Smooth muscle cell (in vitro differentiated cells): ENCODE data around the gene PRDM8. TPM values are rescaled to one million over a fixed set of nuclear protein-coding genes. Genes with fewer than 3 reads are reported as not detected.

Experiments
- DNase-seq: peaks from one replicate; lab custom pipeline; 2025; ENCODE audit not compliant: unreplicated experiment; lab: John Stamatoyannopoulos, UW
- H2AFZ ChIP-seq: fragments of 200-600 bp; sonication (generic); 2 replicates; pipeline ENCODE4 v1.6.0; 2016; ENCODE audit warnings: antibody characterized with exemption, low read depth, mild to moderate bottlenecking
- H3F3A ChIP-seq: fragments of 200-600 bp; sonication (generic); 2 replicates; pipeline ENCODE4 v1.6.0; 2017; ENCODE audit warnings: antibody characterized with exemption, low read depth
- H3K27ac ChIP-seq: fragments of 200-600 bp; sonication (generic); 2 replicates; pipeline ENCODE4 v1.5.1; 2016; ENCODE audit warnings: low read depth, mild to moderate bottlenecking
- H3K27me3 ChIP-seq: fragments of 200-600 bp; sonication (generic); 2 replicates; pipeline ENCODE4 v1.6.1; 2016; ENCODE audit warnings: low read depth, mild to moderate bottlenecking
- H3K36me3 ChIP-seq: fragments of 200-600 bp; sonication (generic); 2 replicates; pipeline ENCODE4 v1.5.1; 2016; ENCODE audit warnings: low read depth
- H3K4me1 ChIP-seq: fragments of 200-600 bp; sonication (generic); 2 replicates; pipeline ENCODE4 v1.5.1; 2016; ENCODE audit warnings: low read depth
- H3K4me2 ChIP-seq: fragments of 200-600 bp; sonication (generic); 2 replicates; pipeline ENCODE4 v1.6.0; 2016; ENCODE audit warnings: mild to moderate bottlenecking
- H3K4me3 ChIP-seq: fragments of 200-600 bp; sonication (generic); 2 replicates; pipeline ENCODE4 v1.5.1; 2016; ENCODE audit warnings: mild to moderate bottlenecking
- H3K79me2 ChIP-seq: fragments of 200-600 bp; sonication (generic); 2 replicates; pipeline ENCODE4 v1.6.0; 2016; ENCODE audit warnings: low read depth, mild to moderate bottlenecking
- H3K9ac ChIP-seq: fragments of 200-600 bp; sonication (generic); 2 replicates; pipeline ENCODE4 v1.6.0; 2016; ENCODE audit warnings: low read depth
- H3K9me3 ChIP-seq: fragments of 200-600 bp; sonication (generic); replicated peaks from 2 replicates; pipeline ENCODE4 v1.5.1; 2016; ENCODE audit warnings: low read depth
- H4K20me1 ChIP-seq: fragments of 200-600 bp; sonication (generic); 2 replicates; pipeline ENCODE4 v1.6.0; 2016; ENCODE audit warnings: low read depth
- WGBS: methylation state at CpG from one replicate; pipeline ENCODE4 v1.1.7; 2016; ENCODE audit warnings: low lambda C conversion rate; 5-methylcytosine and 5-hydroxymethylcytosine counted together
- polyA plus RNA-seq: library from polyadenylated mRNA; unstranded; fragments of >200 nt; fragmentation: Nextera tagmentation; extraction: Ambion mirVana; gene quantifications from 2 replicates; pipeline ENCODE4 v1.2.1, GENCODE V29; 2016
- total RNA-seq: library from RNA; depleted of rRNA; stranded (reverse); fragments of >200 nt; gene quantifications from 2 replicates; pipeline ENCODE4 v1.2.3, GENCODE V29; 2014
- TF ChIP-seq, protein P1 (sequence below): fragments of 200-600 bp; sonication (generic); IDR thresholded peaks from 2 replicates; pipeline ENCODE4 v1.5.1; 2017; ENCODE audit warnings: borderline replicate concordance, mild to moderate bottlenecking, antibody characterized with exemption; ENCODE audit not compliant: insufficient read depth, poor library complexity, severe bottlenecking

Gene PRDM8
- total and polyA plus RNA-seq, 2 experiments from 2014 or later, result 0.09 to 0.15 TPM

DNA sequence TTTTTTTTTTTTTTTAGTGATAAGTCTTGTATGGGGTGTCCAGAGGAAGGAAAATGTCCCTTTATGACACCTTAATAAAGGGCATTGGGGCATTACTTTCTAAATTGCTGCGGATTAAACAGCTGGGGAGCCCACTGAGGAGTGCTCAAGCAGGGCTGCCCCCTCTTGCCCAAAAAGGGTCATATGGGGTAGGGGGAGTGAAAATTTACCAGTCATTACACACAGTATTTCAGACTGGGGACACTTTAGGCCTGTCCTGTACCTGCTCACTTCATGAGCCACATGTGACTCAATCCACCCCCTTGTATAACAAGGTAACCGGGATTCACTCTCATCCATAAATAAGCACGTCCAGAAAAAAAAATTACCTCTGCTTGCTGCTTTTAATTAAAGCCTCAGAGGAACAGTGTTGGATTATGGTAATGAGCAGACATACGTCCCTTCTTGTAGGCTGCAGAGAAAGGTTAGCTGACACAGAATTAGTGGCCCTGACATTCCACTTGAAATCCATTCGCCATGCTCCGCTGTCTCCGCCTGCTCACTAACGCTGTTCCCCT, 1.8 kb downstream of the PRDM8 start:
- Histone ChIP-seq H3K27ac (no peak overlapping the region), H3K9ac (no peak overlapping the region), H3K27me3 (peaks cover 99% of the 10 kb centered on the region), H3K79me2 (no peaks in the 10 kb centered on the region), H3K4me2 (no peak overlapping the region), H2AFZ (no peak overlapping the region), H4K20me1 (no peaks in the 10 kb centered on the region), H3K4me3 (no peak overlapping the region), H3K4me1 (peaks cover 15% of the 10 kb centered on the region), H3K9me3 (no peaks in the 10 kb centered on the region), H3F3A (no peaks in the 10 kb centered on the region), H3K36me3 (no peaks in the 10 kb centered on the region)
- TF ChIP-seq, protein P1, sequence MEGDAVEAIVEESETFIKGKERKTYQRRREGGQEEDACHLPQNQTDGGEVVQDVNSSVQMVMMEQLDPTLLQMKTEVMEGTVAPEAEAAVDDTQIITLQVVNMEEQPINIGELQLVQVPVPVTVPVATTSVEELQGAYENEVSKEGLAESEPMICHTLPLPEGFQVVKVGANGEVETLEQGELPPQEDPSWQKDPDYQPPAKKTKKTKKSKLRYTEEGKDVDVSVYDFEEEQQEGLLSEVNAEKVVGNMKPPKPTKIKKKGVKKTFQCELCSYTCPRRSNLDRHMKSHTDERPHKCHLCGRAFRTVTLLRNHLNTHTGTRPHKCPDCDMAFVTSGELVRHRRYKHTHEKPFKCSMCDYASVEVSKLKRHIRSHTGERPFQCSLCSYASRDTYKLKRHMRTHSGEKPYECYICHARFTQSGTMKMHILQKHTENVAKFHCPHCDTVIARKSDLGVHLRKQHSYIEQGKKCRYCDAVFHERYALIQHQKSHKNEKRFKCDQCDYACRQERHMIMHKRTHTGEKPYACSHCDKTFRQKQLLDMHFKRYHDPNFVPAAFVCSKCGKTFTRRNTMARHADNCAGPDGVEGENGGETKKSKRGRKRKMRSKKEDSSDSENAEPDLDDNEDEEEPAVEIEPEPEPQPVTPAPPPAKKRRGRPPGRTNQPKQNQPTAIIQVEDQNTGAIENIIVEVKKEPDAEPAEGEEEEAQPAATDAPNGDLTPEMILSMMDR, result no peak
- WGBS, result 21% methylated on average over 8 of the region's 8 CpGs
- no peak for DNase-seq

GRCh38 chr4:80199947-80200346, 2.6 kb downstream of the PRDM8 start:
- peaks cover 99% of the 10 kb centered on the region for H3K27me3 ChIP-seq
- H4K20me1 ChIP-seq, result no peaks in the 10 kb centered on the region
- H3K36me3 ChIP-seq, result no peaks in the 10 kb centered on the region
- H3K9ac ChIP-seq, result no peak overlapping the region
- no peak overlapping the region for H2AFZ ChIP-seq
- TF ChIP-seq, protein P1, result no peak
- no peak overlapping the region for H3K27ac ChIP-seq
- no peaks in the 10 kb centered on the region for H3K79me2 ChIP-seq
- 52% methylated on average over 6 of the region's 6 CpGs for WGBS
- H3K4me2 ChIP-seq, result no peak overlapping the region
- H3F3A ChIP-seq, result no peaks in the 10 kb centered on the region
- DNase-seq, result no peak
- H3K4me3 ChIP-seq, result no peak overlapping the region
- H3K4me1 ChIP-seq, result peaks cover 17% of the 10 kb centered on the region
- no peaks in the 10 kb centered on the region for H3K9me3 ChIP-seq

GRCh38 chr4:80201252-80202151, 4.2 kb downstream of the PRDM8 start:
- Histone ChIP-seq H3F3A (no peaks in the 10 kb centered on the region), H3K27me3 (peaks cover 99% of the 10 kb centered on the region), H3K9me3 (no peaks in the 10 kb centered on the region), H3K4me2 (peak overlapping the region; percentile 80), H3K36me3 (no peaks in the 10 kb centered on the region), H4K20me1 (no peaks in the 10 kb centered on the region), H3K9ac (no peak overlapping the region), H3K4me3 (peak overlapping the region; percentile 47), H2AFZ (no peak overlapping the region), H3K4me1 (peaks cover 16% of the 10 kb centered on the region), H3K79me2 (no peaks in the 10 kb centered on the region), H3K27ac (no peak overlapping the region)
- DNase-seq, result no peak
- TF ChIP-seq, protein P1, result no peak
- 6% methylated on average over 43 of the region's 43 CpGs for WGBS
